GM18861 (cell line): Measurements from ENCODE around the gene TNNT1.
"Not testable (repeated sequence)": the region's sequence is repeated elsewhere in the genome, so short reads cannot be mapped to it uniquely, and the experiment has no call there.

Source experiments
- ATAC-seq: cut with Tn5 transposase; IDR thresholded peaks from one replicate; pipeline ENCODE4 v1.9.1; 2021; ENCODE audit not compliant: unreplicated experiment

TNNT1 gene

GRCh38 chr19:55171440-55171839, 22.4 kb upstream of the TNNT1 start:
- no peak for ATAC-seq

GRCh38 chr19:55169136-55169535, 20.1 kb upstream of the TNNT1 start:
- ATAC-seq, result no peak

- ATAC-seq, result no peak
Observed at GRCh38 chr19:55166530-55167268, 17.7 kb upstream of the TNNT1 start, which contains the start of gene DNAAF3. Gene DNAAF3 (minus strand): TSS chr19:55166613. CDS start chr19:55166413, 200 bp downstream.

- no peak for ATAC-seq
Observed at GRCh38 chr19:55165952-55166529, 17.0 kb upstream of the TNNT1 start.

- no peak for ATAC-seq
Observed at GRCh38 chr19:55161571-55162322, 12.7 kb upstream of the TNNT1 start.

- ATAC-seq, result no peak
Observed at GRCh38 chr19:55160986-55161365, 12.0 kb upstream of the TNNT1 start.

GRCh38 chr19:55160128-55160985, 11.4 kb upstream of the TNNT1 start:
- no peak for ATAC-seq

- ATAC-seq, result no peak
Observed at GRCh38 chr19:55158848-55159749, 10.1 kb upstream of the TNNT1 start.

GRCh38 chr19:55158423-55158822, 9.4 kb upstream of the TNNT1 start:
- no peak for ATAC-seq

GRCh38 chr19:55157064-55157908, 8.3 kb upstream of the TNNT1 start, which contains the start of gene TNNI3:
Gene TNNI3 (minus strand): TSS chr19:55157732. CDS start chr19:55157589, 143 bp downstream.
- ATAC-seq, result no peak

- ATAC-seq, result no peak
Observed at GRCh38 chr19:55156202-55157063, 7.4 kb upstream of the TNNT1 start.

GRCh38 chr19:55155784-55156183, 6.8 kb upstream of the TNNT1 start:
- ATAC-seq, result not testable (repeated sequence)

GRCh38 chr19:55153652-55154264, 4.8 kb upstream of the TNNT1 start:
- ATAC-seq, result no peak

GRCh38 chr19:55152017-55152416, 3.0 kb upstream of the TNNT1 start:
- ATAC-seq, result no peak

GRCh38 chr19:55147545-55148251, 1.3 kb downstream of the TNNT1 start:
- no peak for ATAC-seq

GRCh38 chr19:55146705-55147273, 2.2 kb downstream of the TNNT1 start:
- ATAC-seq, result no peak
